Colonic mucosa (tissue), 4 donors: ENCODE results near the gene EPB41L5. TPM values are rescaled to one million over a fixed set of nuclear protein-coding genes. Genes with fewer than 3 reads are reported as not detected.
A peak's percentile ranks its signal among the peaks of the same experiment; 100 is the strongest.

Source experiments
- DNase-seq: peaks from one replicate; pipeline ENCODE4 v3.0.0-alpha.2; 2020
- H3K27ac ChIP-seq: fragments of 200-600 bp; one replicate; pipeline ENCODE4 v1.8.0; 2021
- H3K27me3 ChIP-seq: fragments of 200-600 bp; one replicate; pipeline ENCODE4 v1.8.0; 2021
- H3K36me3 ChIP-seq: fragments of 200-600 bp; one replicate; pipeline ENCODE4 v1.8.0; 2021
- H3K4me1 ChIP-seq: fragments of 200-600 bp; one replicate; pipeline ENCODE4 v1.8.0; 2021; ENCODE audit warnings: mild to moderate bottlenecking
- H3K4me3 ChIP-seq: fragments of 200-600 bp; one replicate; pipeline ENCODE4 v1.8.0; 2021
- H3K9ac ChIP-seq, 2 donors: one replicate each; pipeline ENCODE4 v1.7.0; 2013; ENCODE audit warnings: control low read depth in 2 of 2, low read depth in 2 of 2, low read length in 2 of 2
- H3K9me3 ChIP-seq: fragments of 200-600 bp; one replicate; pipeline ENCODE4 v1.8.0; 2021
- intact Hi-C: fragments of 100-400 bp; cut with DNase I; formaldehyde crosslinking; loops from one replicate; pipeline ENCODE4 v1.14.1; 2022
- total RNA-seq, 2 donors: library from RNA; stranded (reverse); fragmentation: NEBNext Ultra II Directional in 1 of 2; extraction: Animal tissue kit (Norgen Biotek cat#: 25700) in 1 of 2; gene quantifications; one replicate each; pipeline ENCODE4 v1.2.1, GENCODE V29; 2021
- TF ChIP-seq, protein P1 (sequence below): fragments of 200-600 bp; IDR thresholded peaks from one replicate; pipeline ENCODE4 v1.8.0; 2022; ENCODE audit warnings: antibody characterized with exemption, mild to moderate bottlenecking
- donor health status: healthy.
- donor health status: DM: no; HTN: no; CAD: no.
- donor health status: DM: no; HTN: no; CAD: no.

The EPB41L5 gene
- total RNA-seq, 2 donors from 2014 or later = 21.6 to 36.0 TPM

DNA sequence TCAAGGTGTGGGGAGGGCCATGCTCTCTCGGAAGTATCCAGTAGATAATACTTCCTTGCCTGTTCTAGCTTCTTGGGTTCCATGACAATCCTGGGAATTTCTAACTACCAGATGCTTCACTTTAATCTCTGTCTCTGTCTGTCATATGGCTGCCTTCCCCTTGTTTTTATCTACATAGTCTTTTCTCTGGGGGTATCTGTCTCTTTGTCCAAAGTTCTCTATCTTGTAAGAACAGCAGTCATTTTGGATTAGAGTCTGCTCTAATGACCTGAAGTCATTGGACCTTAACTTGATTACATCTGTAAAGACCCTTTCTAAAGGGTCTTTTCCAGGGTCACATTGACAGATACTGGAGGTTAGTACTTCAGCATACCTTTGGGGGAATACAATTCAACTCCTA lies 11.4 kb upstream of the EPB41L5 start:
- intact Hi-C loops = no loop called here
- Histone ChIP-seq H3K9me3 (no peaks in the 10 kb centered on the region), H3K36me3 (no peaks in the 10 kb centered on the region), H3K27ac (no peak overlapping the region), H3K9ac (no peak overlapping the region), H3K4me3 (no peak overlapping the region), H3K27me3 (no peaks in the 10 kb centered on the region), H3K4me1 (no peaks in the 10 kb centered on the region)
- no peak for DNase-seq
- TF ChIP-seq, protein P1, sequence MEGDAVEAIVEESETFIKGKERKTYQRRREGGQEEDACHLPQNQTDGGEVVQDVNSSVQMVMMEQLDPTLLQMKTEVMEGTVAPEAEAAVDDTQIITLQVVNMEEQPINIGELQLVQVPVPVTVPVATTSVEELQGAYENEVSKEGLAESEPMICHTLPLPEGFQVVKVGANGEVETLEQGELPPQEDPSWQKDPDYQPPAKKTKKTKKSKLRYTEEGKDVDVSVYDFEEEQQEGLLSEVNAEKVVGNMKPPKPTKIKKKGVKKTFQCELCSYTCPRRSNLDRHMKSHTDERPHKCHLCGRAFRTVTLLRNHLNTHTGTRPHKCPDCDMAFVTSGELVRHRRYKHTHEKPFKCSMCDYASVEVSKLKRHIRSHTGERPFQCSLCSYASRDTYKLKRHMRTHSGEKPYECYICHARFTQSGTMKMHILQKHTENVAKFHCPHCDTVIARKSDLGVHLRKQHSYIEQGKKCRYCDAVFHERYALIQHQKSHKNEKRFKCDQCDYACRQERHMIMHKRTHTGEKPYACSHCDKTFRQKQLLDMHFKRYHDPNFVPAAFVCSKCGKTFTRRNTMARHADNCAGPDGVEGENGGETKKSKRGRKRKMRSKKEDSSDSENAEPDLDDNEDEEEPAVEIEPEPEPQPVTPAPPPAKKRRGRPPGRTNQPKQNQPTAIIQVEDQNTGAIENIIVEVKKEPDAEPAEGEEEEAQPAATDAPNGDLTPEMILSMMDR = no peak

- intact Hi-C loops = no loop called here
- no peaks in the 10 kb centered on the region for H3K27me3 ChIP-seq
- no peak overlapping the region for H3K4me3 ChIP-seq
- H3K9me3 ChIP-seq = no peaks in the 10 kb centered on the region
- TF ChIP-seq, protein P1 = no peak
- no peak overlapping the region for H3K27ac ChIP-seq
- no peak for DNase-seq
- no peaks in the 10 kb centered on the region for H3K36me3 ChIP-seq
- no peaks in the 10 kb centered on the region for H3K4me1 ChIP-seq
- H3K9ac ChIP-seq = no peak overlapping the region
Measured at GRCh38 chr2:120004254-120004653, 8.6 kb upstream of the EPB41L5 start.

DNA sequence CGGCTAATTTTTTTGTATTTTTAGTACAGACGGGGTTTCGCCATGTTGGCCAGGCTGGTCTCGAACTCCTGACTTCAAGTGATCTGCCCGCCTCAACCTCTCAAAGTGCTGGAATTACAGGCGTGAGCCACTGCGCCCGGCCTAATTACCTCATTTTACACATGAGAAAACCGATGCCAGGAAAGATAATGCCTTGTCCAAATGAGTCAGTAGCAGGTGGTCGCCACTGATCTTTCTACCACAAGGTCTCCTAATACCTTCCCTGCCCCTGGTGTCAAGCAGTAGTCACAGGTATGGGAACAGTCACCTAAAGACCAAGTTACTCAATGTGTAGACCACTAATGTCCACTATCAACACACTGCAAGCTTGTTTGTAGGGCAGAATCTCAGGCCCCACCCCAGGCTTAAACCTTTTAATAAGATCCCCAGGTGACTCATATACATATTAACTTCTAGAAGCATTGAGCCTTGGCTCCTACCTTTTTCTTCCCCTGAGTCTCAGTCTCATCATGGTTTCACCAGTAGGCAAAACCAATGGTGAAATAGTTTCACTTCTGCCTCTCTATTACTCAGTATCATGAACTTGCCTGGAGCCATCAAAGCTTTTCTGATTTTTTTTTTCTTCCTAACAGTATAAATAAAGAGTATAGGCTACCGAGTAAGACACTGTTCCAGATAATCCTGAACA lies 6.9 kb upstream of the EPB41L5 start:
- H3K27ac ChIP-seq = no peak overlapping the region
- H3K4me3 ChIP-seq = no peak overlapping the region
- no peaks in the 10 kb centered on the region for H3K9me3 ChIP-seq
- TF ChIP-seq, protein P1 = no peak
- intact Hi-C loops = no loop called here
- no peaks in the 10 kb centered on the region for H3K36me3 ChIP-seq
- no peak overlapping the region for H3K9ac ChIP-seq
- no peak for DNase-seq
- no peaks in the 10 kb centered on the region for H3K4me1 ChIP-seq
- no peaks in the 10 kb centered on the region for H3K27me3 ChIP-seq

- H3K9ac ChIP-seq = no peak overlapping the region
Measured at GRCh38 chr2:120007851-120008250, 5.0 kb upstream of the EPB41L5 start.

DNA sequence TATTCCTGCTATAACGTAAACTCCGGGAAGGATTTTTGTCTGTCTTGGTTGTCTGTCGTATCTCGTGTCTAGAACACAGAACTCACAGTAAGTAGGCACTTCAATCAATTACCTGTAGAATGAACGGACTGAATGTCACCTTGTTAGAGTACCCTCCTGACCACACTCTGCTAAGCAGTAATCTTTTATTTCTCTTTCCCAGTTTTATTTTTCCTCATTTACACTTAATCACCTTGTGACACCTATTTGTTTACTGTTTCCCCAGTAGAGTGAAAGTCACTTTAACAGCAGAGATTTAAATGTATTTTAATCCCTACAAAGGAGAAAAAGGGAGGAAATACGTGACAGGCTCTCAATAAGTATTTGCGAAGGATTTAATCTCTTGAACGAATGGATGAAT lies 514 bp upstream of the EPB41L5 start:
- H3K27me3 ChIP-seq = no peaks in the 10 kb centered on the region
- no peaks in the 10 kb centered on the region for H3K9me3 ChIP-seq
- H3K9ac ChIP-seq = peak overlapping the region; percentile 62 to 73
- no peaks in the 10 kb centered on the region for H3K4me1 ChIP-seq
- peak overlapping the region; percentile 83 for H3K27ac ChIP-seq
- no peak for DNase-seq
- intact Hi-C loops = no loop called here
- TF ChIP-seq, protein P1 = no peak
- H3K36me3 ChIP-seq = no peaks in the 10 kb centered on the region
- H3K4me3 ChIP-seq = peak overlapping the region; percentile 85

More at GRCh38 chr2:120007851-120008250, 5.0 kb upstream of the EPB41L5 start:
- Histone ChIP-seq H3K27me3 (no peaks in the 10 kb centered on the region), H3K36me3 (no peaks in the 10 kb centered on the region), H3K4me3 (no peak overlapping the region), H3K9me3 (no peaks in the 10 kb centered on the region), H3K4me1 (no peaks in the 10 kb centered on the region), H3K27ac (no peak overlapping the region)
- intact Hi-C loops = no loop called here
- TF ChIP-seq, protein P1 = no peak
- DNase-seq = no peak
